IMR-90 (cell line): ENCODE data around the gene NDUFAF8. TPM values are rescaled to one million over a fixed set of nuclear protein-coding genes. Genes with fewer than 3 reads are reported as not detected.

Experiments
- ATAC-seq: fragments of 200-7000 bp; cut with Tn5 transposase; 2 replicates; pipeline ENCODE4 v1.9.1; 2020; ENCODE audit warnings: low read depth, mild to moderate bottlenecking, moderate library complexity
- BruUV-seq: library from RNA; stranded (reverse); fragments of 400-500 nt; replicated peaks from 2 replicates; lab custom pipeline; 2021; lab: Mats Ljungman, UMichigan
- CTCF ChIA-PET: fragments of 300-600 bp; formaldehyde crosslinking; extraction: SDS; loops from one replicate; lab custom pipeline; 2021; ENCODE audit warnings: antibody characterized with exemption; lab: Yijun Ruan, JAX
- POLR2A ChIA-PET: fragments of 300-600 bp; sonication (Branson Sonifier 250); formaldehyde crosslinking; loops from one replicate; lab custom pipeline; 2022; ENCODE audit warnings: antibody characterized with exemption; ENCODE audit not compliant: unreplicated experiment; lab: Charles Lee
- DNase-seq: peaks from one replicate; pipeline ENCODE4 v3.0.0; 2013
- H2AFZ ChIP-seq: replicated peaks from 2 replicates; pipeline ENCODE3; 2013; ENCODE audit warnings: low read length, mild to moderate bottlenecking; ENCODE audit not compliant: poor library complexity
- H2AK5ac ChIP-seq: 2 replicates; pipeline ENCODE4 v1.6.1; 2013; ENCODE audit warnings: low read depth, low read length, inconsistent platforms
- H2AK9ac ChIP-seq: replicated peaks from 2 replicates; pipeline ENCODE3; 2013; ENCODE audit warnings: mild to moderate bottlenecking, low read depth, low read length, moderate library complexity; ENCODE audit not compliant: poor library complexity
- H2BK120ac ChIP-seq: 2 replicates; pipeline ENCODE4 v1.6.1; 2013; ENCODE audit warnings: low read depth, low read length, inconsistent platforms
- H2BK15ac ChIP-seq: 3 replicates; pipeline ENCODE4 v1.6.1; 2013; ENCODE audit warnings: low read depth, low read length, inconsistent platforms
- H2BK20ac ChIP-seq: 2 replicates; pipeline ENCODE4 v1.6.1; 2013; ENCODE audit warnings: low read depth, mild to moderate bottlenecking, inconsistent platforms, low read length, moderate library complexity
- H2BK5ac ChIP-seq: 2 replicates; pipeline ENCODE4 v1.6.1; 2013; ENCODE audit warnings: mild to moderate bottlenecking, low read depth, low read length, inconsistent platforms; ENCODE audit not compliant: poor library complexity, severe bottlenecking
- H3K14ac ChIP-seq: replicated peaks from 2 replicates; pipeline ENCODE4 v1.6.1; 2013; ENCODE audit warnings: low read depth, low read length, inconsistent platforms
- H3K18ac ChIP-seq: 2 replicates; pipeline ENCODE4 v1.6.1; 2013; ENCODE audit warnings: low read depth, low read length, control low read depth
- H3K23ac ChIP-seq: 2 replicates; pipeline ENCODE4 v1.6.1; 2013; ENCODE audit warnings: low read depth, low read length, inconsistent platforms
- H3K27ac ChIP-seq: 2 replicates; pipeline ENCODE4 v1.5.1; 2013; ENCODE audit warnings: mild to moderate bottlenecking, control low read depth, low read length; ENCODE audit not compliant: insufficient read depth
- H3K27me3 ChIP-seq: 2 replicates; pipeline ENCODE4 v1.6.1; 2013; ENCODE audit warnings: low read length; ENCODE audit not compliant: control insufficient read depth, insufficient read depth
- H3K36me3 ChIP-seq: 2 replicates; pipeline ENCODE4 v1.6.1; 2013; ENCODE audit warnings: low read length, mixed read lengths; ENCODE audit not compliant: control insufficient read depth, insufficient read depth
- H3K4ac ChIP-seq: 2 replicates; pipeline ENCODE4 v1.6.1; 2013; ENCODE audit warnings: low read depth, low read length, inconsistent platforms
- H3K4me1 ChIP-seq: 2 replicates; pipeline ENCODE4 v1.6.1; 2013; ENCODE audit warnings: low read length, mixed read lengths; ENCODE audit not compliant: control insufficient read depth, insufficient read depth
- H3K4me2 ChIP-seq: 2 replicates; pipeline ENCODE4 v1.6.1; 2013; ENCODE audit warnings: low read depth, mild to moderate bottlenecking, control low read depth, low read length, moderate library complexity
- H3K4me3 ChIP-seq: 2 replicates; pipeline ENCODE4 v1.5.1; 2013; ENCODE audit warnings: low read depth, mild to moderate bottlenecking, control low read depth, low read length, moderate library complexity; ENCODE audit not compliant: insufficient read depth
- H3K56ac ChIP-seq: 2 replicates; pipeline ENCODE4 v1.6.1; 2013; ENCODE audit warnings: low read length, inconsistent platforms; ENCODE audit not compliant: insufficient read depth; ENCODE audit errors: extremely low read depth
- H3K79me1 ChIP-seq, 2 experiments: 2 replicates each; pipeline ENCODE4 v1.6.1; 2013; ENCODE audit warnings: low read length in 2 of 2, inconsistent platforms in 1 of 2, low read depth in 1 of 2
- H3K9ac ChIP-seq: 2 replicates; pipeline ENCODE4 v1.6.1; 2013; ENCODE audit warnings: low read depth, low read length, control low read depth
- H3K9me1 ChIP-seq: 2 replicates; pipeline ENCODE4 v1.6.1; 2013; ENCODE audit warnings: low read length, inconsistent platforms; ENCODE audit not compliant: insufficient read depth
- H3K9me3 ChIP-seq: 2 replicates; pipeline ENCODE4 v1.6.1; 2013; ENCODE audit warnings: low read length; ENCODE audit not compliant: control insufficient read depth, insufficient read depth
- H4K20me1 ChIP-seq: 2 replicates; pipeline ENCODE4 v1.6.1; 2013; ENCODE audit warnings: low read length, inconsistent platforms; ENCODE audit not compliant: insufficient read depth
- H4K5ac ChIP-seq: 2 replicates; pipeline ENCODE4 v1.6.1; 2013; ENCODE audit warnings: mild to moderate bottlenecking, low read depth, low read length, control low read depth
- H4K8ac ChIP-seq, 2 experiments: 2 replicates each; pipeline ENCODE4 v1.6.1; 2013; ENCODE audit warnings: low read depth in 2 of 2, low read length in 2 of 2, control low read depth in 1 of 2, inconsistent platforms in 1 of 2
- H4K91ac ChIP-seq: 2 replicates; pipeline ENCODE4 v1.6.1; 2013; ENCODE audit warnings: low read depth, low read length, inconsistent platforms; ENCODE audit not compliant: insufficient read depth
- CHD1 ChIP-seq: IDR thresholded peaks from 2 replicates; pipeline ENCODE4 v1.6.1; 2012; ENCODE audit warnings: low read depth, low read length, improper control_type of control experiment
- FOS ChIP-seq: fragments of 150-350 bp; IDR thresholded peaks from 2 replicates; pipeline ENCODE4 v1.6.1; 2016; ENCODE audit warnings: low read depth, low read length
- MAZ ChIP-seq: IDR thresholded peaks from 2 replicates; pipeline ENCODE4 v1.6.1; 2012; ENCODE audit warnings: low read depth, mild to moderate bottlenecking, low read length, improper control_type of control experiment, moderate library complexity, borderline replicate concordance
- MXI1 ChIP-seq: IDR thresholded peaks from 2 replicates; pipeline ENCODE4 v1.6.1; 2012; ENCODE audit warnings: low read depth, mild to moderate bottlenecking, low read length, moderate library complexity, borderline replicate concordance
- NFE2L2 ChIP-seq: fragments of 150-350 bp; IDR thresholded peaks from 2 replicates; pipeline ENCODE4 v1.6.1; 2016; ENCODE audit warnings: low read depth, mild to moderate bottlenecking, low read length
- RAD21 ChIP-seq: IDR thresholded peaks from 2 replicates; pipeline ENCODE4 v1.6.1; 2012; ENCODE audit warnings: low read length, improper control_type of control experiment
- USF2 ChIP-seq: fragments of 150-350 bp; IDR thresholded peaks from 2 replicates; pipeline ENCODE4 v1.6.1; 2017; ENCODE audit warnings: mild to moderate bottlenecking, antibody characterized with exemption, low read length, low read depth
- WGBS, 2 experiments: methylation state at CpG; one replicate each; pipeline versions ENCODE4 v1.1.5 to v1.1.7; 2013; ENCODE audit warnings: missing lambda C conversion rate in 2 of 2; ENCODE audit not compliant: insufficient read length in 1 of 2; ENCODE audit errors: extremely low coverage in 2 of 2; 5-methylcytosine and 5-hydroxymethylcytosine counted together
- dilution Hi-C: fragments of 300-500 bp; cut with HindIII; formaldehyde crosslinking; loops from one replicate; pipeline ENCODE4 v1.14.3; 2018; ENCODE audit warnings: low sequenced_read_pairs; ENCODE audit not compliant: unreplicated experiment
- in situ Hi-C: fragments of 300-500 bp; cut with MboI; formaldehyde crosslinking; loops from 3 replicates; pipeline ENCODE4 v1.14.3; 2019; ENCODE audit warnings: low sequenced_read_pairs, inconsistent platforms, mixed read lengths
- intact Hi-C: fragments of 100-400 bp; cut with micrococcal nuclease; formaldehyde crosslinking; loops from 2 replicates; pipeline ENCODE4 v1.10.0; 2022
- polyA plus RNA-seq, 3 experiments: library from polyadenylated mRNA; depleted of rRNA; stranded (reverse); fragments of >200 nt; gene quantifications; 2 replicates each; pipeline ENCODE4 v1.2.3, GENCODE V29; 2012; ENCODE audit warnings: low replicate concordance in 1 of 3
- total RNA-seq: library from RNA; depleted of rRNA; stranded (reverse); fragments of >200 nt; gene quantifications from 2 replicates; pipeline ENCODE4 v1.2.3, GENCODE V29; 2012

NDUFAF8 gene
- total and polyA plus RNA-seq, 2 of the 4 experiments (the other 2 are of a cell fraction): 11.1 to 65.0 TPM

GRCh38 chr17:81236784-81237183 is 2.3 kb upstream of the NDUFAF8 start:
- no peak overlapping the region for H2BK120ac ChIP-seq
- no TSS peak for BruUV-seq
- no peak overlapping the region for H2AK9ac ChIP-seq
- H3K4me1 ChIP-seq: peaks cover 12% of the 10 kb centered on the region
- H2AFZ ChIP-seq: no peak overlapping the region
- intact Hi-C loops: no loop called here
- no peak overlapping the region for H2BK5ac ChIP-seq
- dilution Hi-C loops: no loop called here
- no peak for DNase-seq
- H3K14ac ChIP-seq: no peak overlapping the region
- no peak for ATAC-seq
- no peak overlapping the region for H3K23ac ChIP-seq
- no peak overlapping the region for H4K91ac ChIP-seq
- H3K27me3 ChIP-seq: no peaks in the 10 kb centered on the region
- 89% methylated on average over 16 of the region's 21 CpGs; no CpG with 5 or more reads in 1 of the 2 experiments for WGBS, 2 experiments
- no peaks in the 10 kb centered on the region for H3K9me3 ChIP-seq
- TF ChIP-seq CHD1 (no peak), NFE2L2 (no peak), USF2 (no peak), MXI1 (no peak), MAZ (no peak), RAD21 (no peak), FOS (no peak)
- H4K8ac ChIP-seq: no peak overlapping the region
- in situ Hi-C loops: no loop called here
- peaks cover 12% of the 10 kb centered on the region; the same call in 1 of the 2 replicates for H3K36me3 ChIP-seq
- H2BK20ac ChIP-seq: no peak overlapping the region
- no peak overlapping the region for H3K9ac ChIP-seq
- no peak overlapping the region for H3K18ac ChIP-seq
- H3K56ac ChIP-seq: no peak overlapping the region
- H4K5ac ChIP-seq: no peak overlapping the region
- ChIA-PET CTCF (no interaction called here), POLR2A (no interaction called here)
- H3K4me3 ChIP-seq: no peak overlapping the region
- H3K4ac ChIP-seq: no peak overlapping the region
- H4K20me1 ChIP-seq: peaks cover 36% of the 10 kb centered on the region
- H3K4me2 ChIP-seq: no peak overlapping the region
- H3K9me1 ChIP-seq: peaks cover 8% of the 10 kb centered on the region; the same call in 1 of the 2 replicates
- no peak overlapping the region for H2BK15ac ChIP-seq
- H2AK5ac ChIP-seq: no peak overlapping the region; the same call in 1 of the 2 replicates
- H3K27ac ChIP-seq: no peak overlapping the region
- H3K79me1 ChIP-seq: peaks cover 34 to 72% of the 10 kb centered on the region in 2 experiments
